SH-SY5Y (cell line): ENCODE results near the gene CIITA.

Source experiments
- GATA2 ChIP-seq: IDR thresholded peaks from 2 replicates; pipeline ENCODE4 v1.6.1; 2011; ENCODE audit warnings: mild to moderate bottlenecking, low read depth, low read length
- GATA3 ChIP-seq: IDR thresholded peaks from 2 replicates; pipeline ENCODE4 v1.6.1; 2011; ENCODE audit warnings: low read depth, mild to moderate bottlenecking, low read length, moderate library complexity

Gene CIITA

GRCh38 chr16:10868596-10869469 is 8.2 kb upstream of the CIITA start:
- TF ChIP-seq GATA3, result no peak

GRCh38 chr16:10870137-10870776 is 6.7 kb upstream of the CIITA start:
- TF ChIP-seq GATA2 (no peak), GATA3 (no peak)

GRCh38 chr16:10870808-10871156 is 6.2 kb upstream of the CIITA start:
- TF ChIP-seq GATA2, result no peak
- no peak for TF ChIP-seq GATA3

- no peak for TF ChIP-seq GATA3
- no peak for TF ChIP-seq GATA2
Measured at GRCh38 chr16:10871157-10871991, 5.6 kb upstream of the CIITA start.

- TF ChIP-seq GATA3, result no peak
- TF ChIP-seq GATA2, result no peak
Measured at GRCh38 chr16:10876315-10876714, 687 bp upstream of the CIITA start.

- TF ChIP-seq GATA3, result no peak
- TF ChIP-seq GATA2, result no peak
Measured at GRCh38 chr16:10877472-10877946, 507 bp downstream of the CIITA start.

GRCh38 chr16:10878328-10878643 is 1.3 kb downstream of the CIITA start:
- TF ChIP-seq GATA2, result no peak
- TF ChIP-seq GATA3, result no peak

GRCh38 chr16:10878644-10879501 is 1.9 kb downstream of the CIITA start:
- no peak for TF ChIP-seq GATA2
- TF ChIP-seq GATA3, result no peak

GRCh38 chr16:10879681-10880589 is 2.9 kb downstream of the CIITA start:
- TF ChIP-seq GATA3 (no peak), GATA2 (no peak)

- TF ChIP-seq GATA2, result no peak
- TF ChIP-seq GATA3, result no peak
Measured at GRCh38 chr16:10880594-10881452, 3.8 kb downstream of the CIITA start.

- TF ChIP-seq GATA3 (no peak), GATA2 (no peak)
Measured at GRCh38 chr16:10881479-10882030, 4.6 kb downstream of the CIITA start.
